ENCODE data around the gene SHROOM3.

SHROOM3 gene

DNA sequence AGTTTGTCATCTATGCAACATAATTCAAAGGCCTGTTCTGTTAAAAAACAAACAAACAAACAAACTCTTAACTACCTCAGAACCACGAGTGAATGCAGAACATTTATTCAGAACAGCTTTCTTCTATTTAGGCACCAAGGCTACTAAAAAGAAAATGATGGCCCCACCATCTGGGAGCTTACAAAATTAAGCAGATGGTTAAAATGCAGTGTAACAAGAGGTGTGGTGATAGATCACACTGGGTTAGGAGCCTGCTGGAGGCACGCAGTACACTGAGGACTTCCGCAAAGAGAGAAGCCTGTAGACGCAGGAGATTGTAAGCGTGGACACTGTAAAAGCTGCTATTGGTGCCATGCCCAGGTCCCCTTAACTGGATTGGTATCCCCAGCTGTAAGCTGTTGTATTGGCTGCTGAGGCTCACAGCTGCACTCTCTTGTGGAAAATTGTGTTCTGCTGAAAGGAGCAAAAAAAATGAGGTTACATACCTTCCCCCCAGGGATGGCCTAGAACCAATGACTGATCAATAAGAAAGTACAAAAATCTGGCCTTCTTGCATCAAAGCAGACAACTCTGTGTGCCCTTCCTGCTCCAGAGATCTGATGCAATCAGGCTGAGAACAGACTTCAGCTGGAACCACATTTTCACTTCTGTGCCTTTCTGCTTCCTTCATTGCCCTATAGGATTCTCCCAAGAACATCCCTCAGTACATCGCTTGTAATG lies 60.0 kb downstream of the SHROOM3 start:
- peak; percentile 14 for DNase-seq

DNA sequence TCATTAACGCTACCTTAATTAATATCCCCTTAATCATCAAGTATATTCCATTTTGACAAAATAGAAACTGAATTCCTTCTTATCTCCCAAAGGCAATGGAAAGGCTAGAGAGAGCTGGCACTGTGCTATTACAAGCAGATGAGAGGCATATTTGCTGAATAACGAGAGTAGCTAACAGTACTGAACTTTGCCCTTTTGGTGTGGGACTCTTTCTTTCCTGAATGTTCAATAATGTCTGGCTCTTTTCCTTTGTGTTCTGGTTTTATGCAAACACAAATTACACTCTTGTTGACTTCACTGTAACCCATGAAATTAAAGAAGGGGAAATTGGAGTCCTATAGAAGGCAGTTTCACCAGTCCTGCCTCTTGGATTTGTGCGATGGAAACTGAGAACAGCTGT lies 63.5 kb downstream of the SHROOM3 start:
- DNase-seq = no peak

GRCh38 chr4:76499461-76499860 lies 64.4 kb downstream of the SHROOM3 start:
- no peak for DNase-seq

GRCh38 chr4:76502886-76503285 lies 67.9 kb downstream of the SHROOM3 start:
- DNase-seq = no peak

DNA sequence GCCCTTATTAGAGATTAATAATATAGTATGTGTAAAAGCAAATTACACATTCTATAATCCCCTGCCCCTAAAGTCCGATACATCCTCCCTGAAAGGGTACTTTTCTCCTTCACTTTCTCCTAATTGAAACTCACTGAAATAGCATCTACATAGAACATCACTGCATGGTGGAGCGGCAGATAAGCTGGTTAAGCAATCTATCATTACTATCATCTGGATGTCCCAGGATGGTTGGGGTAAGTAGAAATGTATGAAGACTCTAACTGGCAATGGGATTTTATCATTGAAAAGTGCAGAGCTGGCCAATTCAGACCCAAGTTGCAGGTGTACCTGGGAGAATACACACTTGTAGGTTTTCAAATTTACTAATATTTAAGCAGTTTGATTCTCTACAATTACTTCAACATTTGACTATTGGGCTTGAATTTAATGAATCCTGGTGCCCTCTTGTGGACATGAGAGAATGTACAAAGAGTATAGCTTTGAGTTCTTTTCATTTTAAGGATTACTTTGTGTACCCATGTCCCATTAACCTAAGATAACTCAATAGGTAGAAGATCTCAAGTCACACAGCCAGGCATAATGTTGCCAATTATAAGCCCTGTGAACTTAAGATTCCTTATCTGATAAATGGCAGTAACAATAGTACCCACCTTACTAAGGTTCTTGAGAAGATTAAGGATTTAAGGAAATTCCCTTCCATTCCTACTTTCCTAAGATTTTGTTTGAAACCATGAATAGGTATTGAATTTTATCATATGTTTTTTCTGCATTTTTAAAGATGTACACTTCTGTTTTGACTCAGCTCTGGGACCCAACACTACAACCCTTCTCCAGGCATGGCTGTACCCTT lies 69.8 kb downstream of the SHROOM3 start:
- DNase-seq = peak; percentile 27

DNA sequence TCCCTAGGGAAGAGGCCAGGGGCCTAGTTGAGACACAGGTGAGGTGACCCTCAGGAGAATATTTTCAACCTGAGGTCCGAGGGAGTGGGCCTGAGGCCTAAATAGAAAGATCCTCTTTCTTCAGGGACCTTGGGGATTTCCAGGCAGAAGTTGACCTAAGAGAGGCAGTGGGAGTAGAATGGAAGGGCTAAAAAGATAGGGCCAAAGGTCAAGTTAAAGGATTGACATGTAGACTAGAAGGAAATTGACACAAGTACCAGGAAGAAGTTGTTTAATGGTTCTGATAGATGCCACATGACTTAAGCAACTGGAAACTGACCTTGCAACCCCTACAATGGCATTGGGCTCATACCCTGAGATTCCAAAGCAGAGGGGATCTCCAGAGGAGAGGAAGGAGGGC lies 76.9 kb downstream of the SHROOM3 start:
- no peak for DNase-seq

DNA sequence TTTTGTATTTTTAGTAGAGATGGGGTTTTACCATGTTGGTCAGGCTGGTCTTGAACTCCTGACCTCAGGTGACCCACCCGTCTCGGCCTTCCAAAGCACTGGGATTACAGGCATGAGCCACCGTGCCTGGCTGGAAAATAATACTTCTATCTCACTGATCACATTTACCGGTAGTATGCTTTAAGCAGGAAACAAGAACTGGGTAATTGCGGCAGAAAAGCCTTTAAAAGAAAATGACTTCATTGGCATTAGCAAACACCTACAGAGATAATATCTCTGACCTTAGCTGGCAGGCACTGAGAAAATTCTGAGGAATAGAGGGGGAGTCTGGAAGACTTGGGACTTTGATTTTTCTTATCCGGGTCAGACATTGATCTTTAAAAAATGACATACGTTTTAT lies 78.5 kb downstream of the SHROOM3 start:
- DNase-seq = no peak

GRCh38 chr4:76514087-76514486 lies 79.1 kb downstream of the SHROOM3 start:
- no peak for DNase-seq

GRCh38 chr4:76515975-76516843 lies 81.2 kb downstream of the SHROOM3 start:
- no peak for DNase-seq

GRCh38 chr4:76518241-76518640 lies 83.2 kb downstream of the SHROOM3 start:
- no peak for DNase-seq

GRCh38 chr4:76523593-76523992 lies 88.6 kb downstream of the SHROOM3 start:
- DNase-seq = no peak

DNA sequence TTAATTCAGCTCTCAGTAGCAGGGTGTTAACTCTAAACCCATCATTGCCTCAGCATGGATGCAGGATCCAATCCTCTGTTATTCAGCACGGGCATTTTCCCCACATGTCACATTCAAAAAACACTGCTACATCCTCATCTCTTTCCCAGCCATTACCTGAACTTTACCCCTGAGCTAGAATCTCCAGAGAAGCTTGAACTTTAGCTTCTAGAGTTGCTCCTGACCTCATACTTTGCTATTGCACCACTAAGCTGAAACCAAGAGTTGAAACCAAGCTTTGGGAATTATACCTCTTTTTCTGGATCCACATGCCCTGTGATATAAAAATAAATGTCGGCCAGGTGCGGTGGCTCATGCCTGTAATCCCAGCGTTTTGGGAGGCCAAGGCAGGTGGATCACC lies 90.7 kb downstream of the SHROOM3 start:
- no peak for DNase-seq

GRCh38 chr4:76526585-76526990 lies 91.6 kb downstream of the SHROOM3 start:
- DNase-seq = no peak

DNA sequence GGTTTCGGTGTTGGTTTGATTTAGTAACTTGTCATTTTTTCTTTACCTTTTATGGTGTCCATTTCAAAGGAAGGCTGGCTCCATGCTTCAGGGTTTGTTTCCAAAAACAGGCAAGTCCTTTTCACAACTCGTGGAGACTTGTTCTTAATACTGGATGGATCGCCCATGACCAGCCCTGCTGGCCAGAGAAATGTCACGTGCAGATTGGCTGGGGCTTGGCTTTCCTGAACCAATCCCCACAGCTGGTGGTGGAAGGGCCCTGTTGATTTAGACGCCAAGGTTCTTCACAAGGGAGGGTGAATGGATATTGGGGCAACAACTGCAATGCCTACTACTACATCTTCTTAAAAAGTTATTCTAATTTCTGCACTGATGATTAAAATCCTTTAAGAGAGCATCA lies 92.6 kb downstream of the SHROOM3 start:
- no peak for DNase-seq

DNA sequence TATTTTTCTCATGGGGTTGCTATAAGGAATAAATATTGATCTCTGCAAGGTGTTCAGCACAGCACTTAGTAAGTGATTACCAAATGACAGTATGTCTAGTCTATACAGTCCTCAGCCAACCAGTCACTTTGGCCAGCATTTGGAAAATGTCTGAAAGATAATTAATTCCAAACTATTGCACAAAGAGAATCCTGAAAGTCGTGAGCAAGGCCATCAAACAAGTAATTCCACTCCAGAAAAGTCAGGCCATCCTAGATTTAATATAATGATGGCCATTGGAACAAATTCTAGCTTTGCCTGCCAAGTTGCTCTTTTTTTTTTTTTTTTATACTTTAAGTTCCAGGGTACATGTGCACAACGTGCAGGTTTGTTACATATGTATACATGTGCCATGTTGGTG lies 96.6 kb downstream of the SHROOM3 start:
- DNase-seq = no peak

GRCh38 chr4:76532805-76533204 lies 97.8 kb downstream of the SHROOM3 start:
- DNase-seq = no peak

GRCh38 chr4:76533314-76533713 lies 98.3 kb downstream of the SHROOM3 start:
- no peak for DNase-seq

DNA sequence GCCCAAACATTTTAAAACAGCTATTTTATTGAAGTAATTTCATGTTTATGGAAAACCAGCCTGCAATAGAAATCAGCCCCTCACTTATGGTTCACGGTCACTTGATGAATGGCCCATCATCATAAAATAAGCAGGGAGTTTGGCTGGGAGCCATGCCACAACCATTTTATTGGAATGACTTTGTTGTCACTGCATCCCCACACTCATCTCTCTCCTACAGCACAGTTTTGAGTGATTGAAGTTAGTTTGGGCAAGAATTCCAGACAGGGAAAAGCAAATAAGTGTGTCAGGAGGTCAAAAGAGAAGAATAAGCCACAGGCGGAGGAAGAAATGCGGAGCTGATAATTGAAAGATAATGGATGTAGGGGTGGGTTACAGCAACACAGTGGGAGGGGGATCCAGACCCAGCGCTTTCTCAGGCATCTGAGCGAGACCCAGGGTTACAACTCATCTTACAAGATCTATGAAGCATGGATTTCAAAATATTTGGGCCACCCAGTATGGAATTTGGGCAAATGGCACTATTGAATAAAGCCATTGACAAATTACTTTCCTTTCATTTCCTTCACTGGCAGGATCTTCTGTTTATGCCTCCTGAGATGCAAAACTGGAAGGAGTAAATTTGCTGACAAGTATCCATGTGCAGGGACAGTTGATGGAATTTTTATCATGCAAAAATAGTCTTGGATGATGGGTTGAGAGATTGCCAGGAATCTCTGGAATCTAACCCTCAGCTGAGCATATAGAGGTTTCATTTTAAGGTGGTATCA lies 100.8 kb downstream of the SHROOM3 start:
- DNase-seq = no peak

GRCh38 chr4:76536373-76536689 lies 101.3 kb downstream of the SHROOM3 start:
- DNase-seq = no peak

DNA sequence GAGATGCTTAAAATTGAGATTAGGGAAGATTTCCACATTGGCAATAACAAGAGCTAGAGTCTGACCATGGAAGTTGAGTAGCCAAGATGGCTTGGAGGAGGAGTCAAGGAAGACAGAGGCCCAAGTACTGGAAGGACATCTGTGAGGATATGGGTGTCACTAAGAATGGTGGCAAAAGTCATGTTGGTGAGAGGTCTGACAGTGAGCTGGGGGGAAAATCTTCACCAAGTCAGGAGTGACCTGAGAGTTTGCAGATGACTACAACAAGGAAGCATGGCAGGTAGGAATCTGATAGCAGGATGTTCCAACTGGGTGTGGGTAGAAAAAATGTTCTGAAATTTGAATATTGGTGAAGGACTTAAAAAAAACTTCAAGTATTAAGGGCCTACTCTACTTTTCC lies 103.3 kb downstream of the SHROOM3 start:
- DNase-seq = no peak

DNA sequence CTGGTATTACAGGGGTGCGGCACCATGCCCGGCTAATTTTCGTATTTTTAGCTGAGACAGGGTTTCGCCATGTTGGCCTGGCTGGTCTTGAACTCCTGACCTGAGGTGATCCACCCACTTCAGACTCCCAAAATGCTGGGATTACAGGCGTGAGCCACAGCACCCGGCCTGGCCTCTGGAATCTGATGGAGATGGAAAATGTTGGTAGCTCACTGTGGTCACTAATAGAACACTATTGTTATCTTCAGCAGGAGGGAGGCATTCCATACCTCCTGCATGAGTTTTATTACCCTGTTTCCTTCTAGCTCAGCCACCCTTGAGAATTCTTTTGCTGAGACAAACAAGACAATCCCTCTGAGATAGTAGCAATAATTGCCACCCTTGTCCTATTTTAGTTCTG lies 105.0 kb downstream of the SHROOM3 start:
- no peak for DNase-seq

- no peak for DNase-seq
These were observed 105.5 kb downstream of the SHROOM3 start for GRCh38 chr4:76540486-76540885.

DNA sequence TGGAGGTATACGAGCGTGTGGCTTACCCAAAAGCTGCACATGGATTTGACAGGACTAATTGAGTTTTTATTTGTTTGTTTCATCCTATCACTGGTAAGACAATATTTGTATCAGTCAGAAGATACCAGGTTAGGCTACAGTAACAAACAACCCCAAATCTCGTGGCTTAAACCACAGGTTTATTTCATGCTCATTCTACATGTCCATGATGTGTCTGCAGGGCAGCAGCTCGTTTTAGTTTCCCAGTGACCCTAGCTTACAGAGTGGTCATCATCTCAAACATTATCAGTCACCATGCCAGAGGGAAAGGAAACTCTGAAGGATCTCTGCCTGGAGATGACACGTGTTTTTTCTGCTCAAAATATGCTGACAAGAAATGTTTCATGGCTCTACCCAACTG lies 108.3 kb downstream of the SHROOM3 start:
- no peak for DNase-seq
